CD4-positive, alpha-beta T cell treated with Interleukin-17A for 4 hours (primary cell): Measurements from ENCODE around the gene MEF2C.

Source experiments
- DNase-seq: peaks from one replicate; pipeline ENCODE4 v3.0.0-alpha.2; 2020; ENCODE audit warnings: mixed read lengths

MEF2C gene

GRCh38 chr5:88671505-88672499, 211.2 kb downstream of the MEF2C start:
- no peak for DNase-seq

DNA sequence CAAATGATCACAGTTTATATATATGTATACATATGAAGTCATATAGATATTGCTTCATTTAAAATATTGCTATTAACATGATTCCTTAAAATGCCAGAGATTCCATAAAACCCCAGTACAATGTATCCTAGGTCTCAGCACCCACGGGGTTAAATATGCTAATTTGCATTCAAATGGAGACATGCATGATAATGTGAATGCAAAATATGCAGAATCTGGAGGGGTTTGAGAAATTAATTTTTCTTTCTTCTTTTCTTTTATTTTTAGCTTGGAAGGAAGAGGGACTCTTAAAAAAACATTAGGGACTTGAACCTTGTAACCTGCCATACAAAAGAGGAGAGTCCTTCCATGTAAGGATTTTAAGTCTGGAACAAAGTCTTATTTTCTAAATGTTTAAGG, 211.9 kb downstream of the MEF2C start:
- DNase-seq = no peak

DNA sequence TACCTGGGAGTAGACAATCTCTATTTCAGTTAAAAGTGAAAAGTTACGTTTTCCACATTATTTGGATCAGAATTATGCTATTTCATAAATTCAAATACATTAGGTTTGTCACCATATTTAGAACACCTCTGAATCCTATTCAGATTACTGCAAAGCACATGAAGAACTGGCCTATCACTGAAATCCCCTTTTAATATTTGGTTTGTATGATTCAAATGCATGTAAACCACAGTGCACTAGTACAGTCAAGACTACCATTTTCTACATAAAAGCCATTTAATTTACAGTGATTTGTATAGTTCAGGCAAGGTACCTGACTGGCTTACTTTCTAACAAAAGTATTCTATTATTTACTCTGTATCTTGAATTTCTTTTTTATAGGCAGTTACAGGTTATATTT, 212.5 kb downstream of the MEF2C start:
- no peak for DNase-seq

- DNase-seq = no peak
Observed at GRCh38 chr5:88669371-88670050, 213.5 kb downstream of the MEF2C start.

- DNase-seq = no peak
Observed at GRCh38 chr5:88667496-88668201, 215.3 kb downstream of the MEF2C start.
